ENCODE results near the gene CTNNBL1.

CTNNBL1 gene

DNA sequence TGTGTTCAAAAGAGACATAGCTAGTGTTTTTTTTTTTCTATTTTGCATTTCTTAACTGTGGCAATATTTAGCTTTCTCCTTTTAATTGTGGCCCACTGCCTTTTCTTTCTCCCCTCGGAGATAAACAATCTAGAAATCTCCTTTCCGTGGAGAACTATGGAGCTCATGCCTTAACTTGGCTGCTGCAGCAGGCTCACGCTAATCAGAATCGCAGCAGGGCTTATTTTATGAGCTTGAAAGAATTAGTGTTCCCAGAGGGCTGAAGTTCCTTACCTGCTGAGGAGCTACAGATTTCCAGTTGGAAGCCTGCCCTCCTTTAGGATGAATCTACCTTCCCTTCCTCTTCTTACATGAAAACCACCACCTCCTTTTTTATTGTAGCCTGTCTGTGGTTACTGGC is 35.6 kb downstream of the CTNNBL1 start:
- TF ChIP-seq, protein P1, sequence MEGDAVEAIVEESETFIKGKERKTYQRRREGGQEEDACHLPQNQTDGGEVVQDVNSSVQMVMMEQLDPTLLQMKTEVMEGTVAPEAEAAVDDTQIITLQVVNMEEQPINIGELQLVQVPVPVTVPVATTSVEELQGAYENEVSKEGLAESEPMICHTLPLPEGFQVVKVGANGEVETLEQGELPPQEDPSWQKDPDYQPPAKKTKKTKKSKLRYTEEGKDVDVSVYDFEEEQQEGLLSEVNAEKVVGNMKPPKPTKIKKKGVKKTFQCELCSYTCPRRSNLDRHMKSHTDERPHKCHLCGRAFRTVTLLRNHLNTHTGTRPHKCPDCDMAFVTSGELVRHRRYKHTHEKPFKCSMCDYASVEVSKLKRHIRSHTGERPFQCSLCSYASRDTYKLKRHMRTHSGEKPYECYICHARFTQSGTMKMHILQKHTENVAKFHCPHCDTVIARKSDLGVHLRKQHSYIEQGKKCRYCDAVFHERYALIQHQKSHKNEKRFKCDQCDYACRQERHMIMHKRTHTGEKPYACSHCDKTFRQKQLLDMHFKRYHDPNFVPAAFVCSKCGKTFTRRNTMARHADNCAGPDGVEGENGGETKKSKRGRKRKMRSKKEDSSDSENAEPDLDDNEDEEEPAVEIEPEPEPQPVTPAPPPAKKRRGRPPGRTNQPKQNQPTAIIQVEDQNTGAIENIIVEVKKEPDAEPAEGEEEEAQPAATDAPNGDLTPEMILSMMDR (IDR thresholded peaks at IDR 0.05; ENCODE audit: low read depth, low read length, missing control alignments) = no peak
- DNase-seq (ENCODE audit: extremely low read depth, low read depth) = no peak
- H3K4me3 ChIP-seq (replicated peaks; ENCODE audit: low read depth, low read length) = no peak overlapping the region

DNA sequence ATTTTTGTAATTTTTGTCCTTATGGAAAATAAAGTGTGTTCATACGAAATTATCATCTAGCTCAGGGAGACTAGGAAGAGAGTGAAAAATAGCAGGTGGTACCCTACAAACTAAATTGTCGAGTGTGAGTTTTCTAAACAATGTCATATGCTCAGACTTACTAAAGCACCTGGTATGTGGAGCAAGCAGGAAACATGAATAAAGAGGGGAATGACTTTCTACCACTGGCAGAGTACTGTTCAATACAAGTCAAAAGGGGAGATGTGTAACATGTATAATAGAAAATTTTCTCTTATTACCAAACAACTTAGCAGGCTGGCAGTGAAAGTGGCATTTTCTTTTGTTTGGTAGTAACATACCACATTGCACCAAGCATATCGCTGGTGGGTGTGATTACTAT is 36.1 kb downstream of the CTNNBL1 start:
- no peak overlapping the region for H3K4me3 ChIP-seq (replicated peaks; ENCODE audit: low read depth, low read length)
- DNase-seq (ENCODE audit: extremely low read depth, low read depth) = no peak
- TF ChIP-seq, protein P1 (IDR thresholded peaks at IDR 0.05; ENCODE audit: low read depth, low read length, missing control alignments) = no peak

DNA sequence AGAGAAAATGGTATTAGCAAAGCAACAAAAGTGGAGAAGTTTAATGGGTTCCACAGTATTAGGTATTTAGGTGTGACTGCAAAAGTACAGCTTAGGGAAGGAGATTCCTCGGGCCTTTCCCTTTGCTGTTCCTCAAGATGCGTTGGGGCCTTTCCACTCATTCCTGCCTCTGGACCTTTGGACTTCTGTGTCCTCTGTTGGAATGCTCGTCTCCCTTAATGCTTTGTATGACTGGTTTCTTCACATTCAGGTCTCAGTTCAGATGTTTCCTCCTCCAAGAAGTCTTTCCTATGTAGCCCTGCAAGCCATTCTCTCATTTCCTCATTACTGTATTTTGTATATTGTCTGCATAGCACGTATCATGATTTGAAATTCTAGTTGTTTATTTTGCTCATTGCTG is 39.6 kb downstream of the CTNNBL1 start:
- no peak for DNase-seq (ENCODE audit: extremely low read depth, low read depth)
- H3K4me3 ChIP-seq (replicated peaks; ENCODE audit: low read depth, low read length) = no peak overlapping the region
- TF ChIP-seq, protein P1 (IDR thresholded peaks at IDR 0.05; ENCODE audit: low read depth, low read length, missing control alignments) = no peak

DNA sequence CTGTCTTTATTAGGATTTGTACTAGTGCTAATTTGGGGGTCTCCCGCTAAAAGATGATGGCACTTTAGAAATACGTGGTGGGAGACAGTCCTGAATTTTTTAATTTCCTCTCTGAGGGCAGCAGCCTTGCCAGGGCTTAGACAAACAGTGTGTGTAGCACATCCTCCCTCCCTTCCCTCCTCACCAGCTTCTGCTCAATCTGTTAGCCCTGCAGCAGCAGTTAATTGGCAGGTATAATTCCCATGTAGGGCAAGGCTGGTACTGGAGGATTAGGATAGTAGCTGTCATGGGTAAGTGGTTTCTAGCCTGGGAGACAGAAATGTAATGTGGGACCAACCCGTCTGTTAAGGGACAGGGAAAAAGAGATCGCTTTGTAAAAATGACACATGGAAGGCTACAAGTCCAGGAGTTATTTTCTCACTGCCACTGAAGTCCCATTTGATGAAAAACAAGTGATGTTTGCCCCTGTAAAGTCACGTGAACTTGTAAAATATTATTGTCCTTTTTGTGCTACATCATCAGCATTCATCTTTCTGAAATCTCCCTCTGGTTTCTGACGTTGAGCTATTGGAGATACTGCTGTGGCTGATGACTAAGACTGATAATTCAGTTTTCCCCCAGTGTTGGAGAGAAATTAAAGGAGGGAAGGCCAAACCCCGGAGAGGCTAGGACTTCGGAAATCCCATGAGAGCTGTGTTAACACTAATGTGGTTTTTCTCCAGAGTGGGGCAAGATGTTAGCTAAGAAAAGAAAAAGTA is 40.6 kb downstream of the CTNNBL1 start:
- DNase-seq (ENCODE audit: extremely low read depth, low read depth) = no peak
- TF ChIP-seq, protein P1 (IDR thresholded peaks at IDR 0.05; ENCODE audit: low read depth, low read length, missing control alignments) = no peak
- no peak overlapping the region for H3K4me3 ChIP-seq (replicated peaks; ENCODE audit: low read depth, low read length)

DNA sequence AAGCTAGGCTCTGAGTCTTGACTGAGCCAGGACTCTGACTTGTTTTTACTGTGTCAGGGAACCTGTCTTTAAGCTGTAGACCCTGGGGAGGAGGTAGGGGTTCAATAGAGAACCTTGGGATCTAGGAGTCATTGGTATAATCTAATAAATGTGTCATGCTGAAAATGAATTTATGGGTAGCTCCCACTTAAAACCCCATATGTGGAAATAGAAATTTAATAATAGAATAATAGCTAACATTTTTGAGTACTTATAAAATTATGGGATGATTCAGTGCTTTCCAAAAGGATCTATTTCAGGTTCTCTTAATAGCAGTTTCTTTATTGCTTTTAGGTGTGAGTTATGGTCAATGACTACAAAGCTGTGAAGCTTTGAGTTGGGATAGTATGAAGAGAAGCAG is 41.7 kb downstream of the CTNNBL1 start:
- TF ChIP-seq, protein P1 (IDR thresholded peaks at IDR 0.05; ENCODE audit: low read depth, low read length, missing control alignments) = no peak
- H3K4me3 ChIP-seq (replicated peaks; ENCODE audit: low read depth, low read length) = no peak overlapping the region
- no peak for DNase-seq (ENCODE audit: extremely low read depth, low read depth)

DNA sequence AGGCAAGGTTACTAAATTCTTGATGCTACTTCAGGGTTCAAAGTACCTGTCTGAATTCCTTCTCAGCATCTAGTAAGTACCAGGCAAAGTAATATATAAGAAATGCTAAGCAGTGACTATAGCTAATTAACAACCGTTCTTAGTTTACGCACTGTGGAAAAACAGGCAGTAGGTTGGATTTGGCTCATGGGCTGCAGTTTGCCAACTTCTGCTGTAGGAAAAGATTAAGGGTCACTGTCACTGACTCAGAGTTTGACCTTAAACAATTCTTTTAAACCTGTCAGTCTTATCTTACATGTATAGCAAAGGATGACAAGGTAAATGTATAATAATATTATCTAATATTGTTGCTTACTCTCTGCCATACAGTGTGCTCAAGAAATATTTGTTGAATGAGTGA is 42.3 kb downstream of the CTNNBL1 start:
- TF ChIP-seq, protein P1 (IDR thresholded peaks at IDR 0.05; ENCODE audit: low read depth, low read length, missing control alignments) = no peak
- no peak for DNase-seq (ENCODE audit: extremely low read depth, low read depth)
- H3K4me3 ChIP-seq (replicated peaks; ENCODE audit: low read depth, low read length) = no peak overlapping the region
